CD4-positive, CD25-positive, alpha-beta regulatory T cell (primary cell): Measurements from ENCODE around the gene SLC24A3. TPM values are rescaled to one million over a fixed set of nuclear protein-coding genes. Genes with fewer than 3 reads are reported as not detected.

Source experiments
- ATAC-seq, 2 donors: fragments of 150-1000 bp; cut with Tn5 transposase; one replicate each; pipeline ENCODE4 v1.10.0; 2021; ENCODE audit warnings: low read depth in 2 of 2, moderate number of reproducible peaks in 2 of 2, moderate library complexity in 1 of 2
- DNase-seq, 3 donors: peaks; one replicate each; pipeline versions ENCODE4 v3.0.0 to v3.0.0-alpha.2; 2012 to 2022; ENCODE audit warnings: mixed read lengths in 1 of 3
- H3K27ac ChIP-seq: one replicate; pipeline ENCODE4 v1.7.0; 2013; ENCODE audit warnings: mild to moderate bottlenecking, low read length; ENCODE audit not compliant: insufficient read depth, poor library complexity, severe bottlenecking
- H3K27me3 ChIP-seq: one replicate; pipeline ENCODE4 v1.7.0; 2013; ENCODE audit warnings: low read length; ENCODE audit not compliant: control insufficient read depth, insufficient read depth
- H3K36me3 ChIP-seq: one replicate; pipeline ENCODE4 v1.7.0; 2013; ENCODE audit warnings: mild to moderate bottlenecking, low read length, moderate library complexity; ENCODE audit not compliant: control insufficient read depth, insufficient read depth
- H3K4me1 ChIP-seq: 2 replicates; pipeline ENCODE4 v1.7.0; 2013; ENCODE audit warnings: mild to moderate bottlenecking, low read length; ENCODE audit not compliant: insufficient read depth, control insufficient read depth, poor library complexity, severe bottlenecking
- H3K4me3 ChIP-seq: one replicate; pipeline ENCODE4 v1.7.0; 2013; ENCODE audit warnings: low read depth, mild to moderate bottlenecking, low read length, moderate library complexity
- H3K9me3 ChIP-seq, 2 experiments: 1 replicate in 1 of 2; 2 replicates in 1 of 2; pipeline ENCODE4 v1.7.0; 2013; ENCODE audit warnings: low read length in 2 of 2, mild to moderate bottlenecking in 1 of 2, moderate library complexity in 1 of 2; ENCODE audit not compliant: control insufficient read depth in 2 of 2
- H3K27ac Mint-ChIP-seq, 3 donors: one replicate each; pipeline ENCODE4 v1.8.0; 2020 to 2022; ENCODE audit warnings: mild to moderate bottlenecking in 3 of 3, mixed read lengths in 3 of 3, moderate library complexity in 2 of 3
- H3K27me3 Mint-ChIP-seq: one replicate; pipeline ENCODE4 v1.8.0; 2022; ENCODE audit warnings: mild to moderate bottlenecking, mixed read lengths
- H3K36me3 Mint-ChIP-seq: one replicate; pipeline ENCODE4 v1.8.0; 2020; ENCODE audit warnings: mixed read lengths
- H3K4me1 Mint-ChIP-seq, 4 donors: one replicate each; pipeline ENCODE4 v1.8.0; 2020 to 2022; ENCODE audit warnings: mixed read lengths in 4 of 4, mild to moderate bottlenecking in 1 of 4
- H3K4me3 Mint-ChIP-seq, 4 donors: one replicate each; pipeline ENCODE4 v1.8.0; 2020 to 2022; ENCODE audit warnings: mild to moderate bottlenecking in 4 of 4, mixed read lengths in 4 of 4, moderate library complexity in 3 of 4
- H3K9me3 Mint-ChIP-seq, 7 donors: one replicate each; pipeline ENCODE4 v1.8.0; 2020 to 2022; ENCODE audit warnings: mixed read lengths in 7 of 7, mild to moderate bottlenecking in 3 of 7, moderate library complexity in 2 of 7
- polyA plus RNA-seq, 4 donors: library from polyadenylated mRNA; unstranded; fragments of 300-500 nt; fragmentation: Illumina TruSeq; gene quantifications; one replicate each; pipeline ENCODE4 v1.2.3, GENCODE V29; 2021
- total RNA-seq: library from RNA; stranded (reverse); gene quantifications from one replicate; pipeline ENCODE4 v1.2.3, GENCODE V29; 2022

SLC24A3 gene
- total and polyA plus RNA-seq, 5 donors from 2014 or later, result 0.25 TPM; not detected in 4

- Histone ChIP-seq H3K36me3 (no peaks in the 10 kb centered on the region), H3K9me3 (no peaks in the 10 kb centered on the region), H3K4me1 (no peaks in the 10 kb centered on the region), H3K4me3 (no peak overlapping the region), H3K27ac (no peak overlapping the region), H3K27me3 (no peaks in the 10 kb centered on the region)
- no peak overlapping the region for H3K27ac Mint-ChIP-seq
- H3K36me3 Mint-ChIP-seq, result no peaks in the 10 kb centered on the region
- H3K4me3 Mint-ChIP-seq, result no peak overlapping the region
- H3K4me1 Mint-ChIP-seq, result no peaks in the 10 kb centered on the region
- no peak for ATAC-seq
- no peak for DNase-seq
- H3K27me3 Mint-ChIP-seq, result no peaks in the 10 kb centered on the region
- no peaks in the 10 kb centered on the region for H3K9me3 Mint-ChIP-seq
Observed at GRCh38 chr20:19727251-19727847, 514.9 kb downstream of the SLC24A3 start.

- Histone ChIP-seq H3K4me3 (no peak overlapping the region), H3K4me1 (no peaks in the 10 kb centered on the region), H3K27ac (no peak overlapping the region), H3K27me3 (no peaks in the 10 kb centered on the region), H3K9me3 (no peaks in the 10 kb centered on the region), H3K36me3 (no peaks in the 10 kb centered on the region)
- ATAC-seq (no peak), DNase-seq (no peak)
- Mint-ChIP-seq H3K27ac (no peak overlapping the region), H3K4me3 (no peak overlapping the region), H3K27me3 (no peaks in the 10 kb centered on the region), H3K36me3 (no peaks in the 10 kb centered on the region), H3K9me3 (no peaks in the 10 kb centered on the region), H3K4me1 (no peaks in the 10 kb centered on the region)
Observed at GRCh38 chr20:19729672-19730071, 517.2 kb downstream of the SLC24A3 start.

- no peaks in the 10 kb centered on the region for H3K36me3 ChIP-seq
- H3K27me3 ChIP-seq, result no peaks in the 10 kb centered on the region
- H3K27ac Mint-ChIP-seq, result no peak overlapping the region
- no peaks in the 10 kb centered on the region for H3K9me3 Mint-ChIP-seq
- no peak overlapping the region for H3K27ac ChIP-seq
- H3K4me3 Mint-ChIP-seq, result no peak overlapping the region
- no peaks in the 10 kb centered on the region for H3K27me3 Mint-ChIP-seq
- no peak overlapping the region for H3K4me3 ChIP-seq
- no peaks in the 10 kb centered on the region for H3K36me3 Mint-ChIP-seq
- no peaks in the 10 kb centered on the region for H3K9me3 ChIP-seq
- ATAC-seq (no peak), DNase-seq (no peak)
- no peaks in the 10 kb centered on the region for H3K4me1 ChIP-seq
- H3K4me1 Mint-ChIP-seq, result no peaks in the 10 kb centered on the region
Observed at GRCh38 chr20:19730706-19731105, 518.3 kb downstream of the SLC24A3 start.

GRCh38 chr20:19734811-19735210 is 522.4 kb downstream of the SLC24A3 start:
- Histone ChIP-seq H3K36me3 (no peaks in the 10 kb centered on the region), H3K9me3 (no peaks in the 10 kb centered on the region), H3K27me3 (no peaks in the 10 kb centered on the region), H3K4me1 (no peaks in the 10 kb centered on the region), H3K27ac (no peak overlapping the region), H3K4me3 (no peak overlapping the region)
- Mint-ChIP-seq H3K27ac (no peak overlapping the region), H3K27me3 (no peaks in the 10 kb centered on the region), H3K36me3 (no peaks in the 10 kb centered on the region), H3K4me1 (no peaks in the 10 kb centered on the region), H3K9me3 (peaks cover 0 to 2% (median 0%) of the 10 kb centered on the region in 7 donors), H3K4me3 (no peak overlapping the region)
- DNase-seq (no peak), ATAC-seq (no peak)

- Mint-ChIP-seq H3K4me3 (no peak overlapping the region), H3K27me3 (no peaks in the 10 kb centered on the region), H3K4me1 (no peaks in the 10 kb centered on the region), H3K36me3 (no peaks in the 10 kb centered on the region), H3K27ac (no peak overlapping the region), H3K9me3 (peaks cover 0 to 2% (median 0%) of the 10 kb centered on the region in 7 donors)
- Histone ChIP-seq H3K4me3 (no peak overlapping the region), H3K9me3 (no peaks in the 10 kb centered on the region), H3K36me3 (no peaks in the 10 kb centered on the region), H3K4me1 (no peaks in the 10 kb centered on the region), H3K27me3 (no peaks in the 10 kb centered on the region), H3K27ac (no peak overlapping the region)
- DNase-seq (no peak), ATAC-seq (peak in 1 of 2 donors; percentile 34)
Observed at GRCh38 chr20:19735446-19735845, 523.0 kb downstream of the SLC24A3 start.

- Mint-ChIP-seq H3K4me1 (no peaks in the 10 kb centered on the region), H3K4me3 (no peak overlapping the region), H3K36me3 (no peaks in the 10 kb centered on the region), H3K27me3 (no peaks in the 10 kb centered on the region), H3K27ac (no peak overlapping the region), H3K9me3 (peaks cover 0 to 7% (median 0%) of the 10 kb centered on the region in 7 donors)
- Histone ChIP-seq H3K27me3 (no peaks in the 10 kb centered on the region), H3K4me1 (no peaks in the 10 kb centered on the region), H3K9me3 (no peaks in the 10 kb centered on the region), H3K4me3 (no peak overlapping the region), H3K27ac (no peak overlapping the region), H3K36me3 (no peaks in the 10 kb centered on the region)
- DNase-seq, result no peak
- peak; percentile 16 to 39 for ATAC-seq
Observed at GRCh38 chr20:19737025-19737424, 524.6 kb downstream of the SLC24A3 start.

- H3K4me1 Mint-ChIP-seq, result no peaks in the 10 kb centered on the region
- Histone ChIP-seq H3K4me1 (no peaks in the 10 kb centered on the region), H3K27me3 (no peaks in the 10 kb centered on the region), H3K36me3 (no peaks in the 10 kb centered on the region), H3K4me3 (no peak overlapping the region), H3K9me3 (no peaks in the 10 kb centered on the region), H3K27ac (no peak overlapping the region)
- no peaks in the 10 kb centered on the region for H3K27me3 Mint-ChIP-seq
- no peak overlapping the region for H3K4me3 Mint-ChIP-seq
- ATAC-seq (no peak), DNase-seq (no peak)
- no peaks in the 10 kb centered on the region for H3K36me3 Mint-ChIP-seq
- H3K9me3 Mint-ChIP-seq, result peaks cover 0 to 7% (median 0%) of the 10 kb centered on the region in 7 donors
- no peak overlapping the region for H3K27ac Mint-ChIP-seq
Observed at GRCh38 chr20:19738951-19739350, 526.5 kb downstream of the SLC24A3 start.

GRCh38 chr20:19739351-19739750 is 526.9 kb downstream of the SLC24A3 start:
- H3K9me3 Mint-ChIP-seq, result peaks cover 0 to 7% (median 0%) of the 10 kb centered on the region in 7 donors
- ATAC-seq (no peak), DNase-seq (no peak)
- H3K4me3 Mint-ChIP-seq, result no peak overlapping the region
- no peaks in the 10 kb centered on the region for H3K36me3 Mint-ChIP-seq
- no peaks in the 10 kb centered on the region for H3K4me1 Mint-ChIP-seq
- Histone ChIP-seq H3K27me3 (no peaks in the 10 kb centered on the region), H3K4me1 (no peaks in the 10 kb centered on the region), H3K4me3 (no peak overlapping the region), H3K36me3 (no peaks in the 10 kb centered on the region), H3K27ac (no peak overlapping the region), H3K9me3 (no peaks in the 10 kb centered on the region)
- H3K27me3 Mint-ChIP-seq, result no peaks in the 10 kb centered on the region
- no peak overlapping the region for H3K27ac Mint-ChIP-seq
